ACC112 (cell line): ENCODE data around the gene FBXW11.

Experiments used
- H2AFZ ChIP-seq: fragments of 200-600 bp; sonication (generic); one replicate; pipeline ENCODE4 v1.6.0; 2017; ENCODE audit warnings: antibody characterized with exemption, low read length; ENCODE audit not compliant: unreplicated experiment
- H3K27ac ChIP-seq: fragments of 200-600 bp; sonication (generic); 2 replicates; pipeline ENCODE4 v1.5.1; 2014; ENCODE audit warnings: low read depth, mild to moderate bottlenecking, antibody characterized with exemption, low read length, moderate library complexity
- H3K27me3 ChIP-seq: fragments of 200-600 bp; sonication (generic); 2 replicates; pipeline ENCODE4 v1.6.1; 2014; ENCODE audit warnings: mild to moderate bottlenecking, antibody characterized with exemption, low read length, moderate library complexity, mixed read lengths; ENCODE audit not compliant: insufficient read depth
- H3K36me3 ChIP-seq: fragments of 200-600 bp; sonication (generic); 2 replicates; pipeline ENCODE4 v1.6.1; 2016; ENCODE audit warnings: mild to moderate bottlenecking, antibody characterized with exemption, low read length, moderate library complexity, mixed read lengths; ENCODE audit not compliant: insufficient read depth
- H3K4me1 ChIP-seq: fragments of 200-600 bp; sonication (generic); one replicate; pipeline ENCODE4 v1.6.1; 2016; ENCODE audit warnings: low read length, mixed read lengths; ENCODE audit not compliant: insufficient read depth, unreplicated experiment, control insufficient read depth
- H3K4me3 ChIP-seq: fragments of 200-600 bp; sonication (generic); 2 replicates; pipeline ENCODE4 v1.5.1; 2014; ENCODE audit warnings: mild to moderate bottlenecking, low read depth, low read length
- H3K79me2 ChIP-seq: fragments of 200-600 bp; sonication (generic); one replicate; pipeline ENCODE4 v1.6.0; 2016; ENCODE audit warnings: low read length; ENCODE audit not compliant: control insufficient read depth, unreplicated experiment, insufficient read depth

FBXW11 gene

DNA sequence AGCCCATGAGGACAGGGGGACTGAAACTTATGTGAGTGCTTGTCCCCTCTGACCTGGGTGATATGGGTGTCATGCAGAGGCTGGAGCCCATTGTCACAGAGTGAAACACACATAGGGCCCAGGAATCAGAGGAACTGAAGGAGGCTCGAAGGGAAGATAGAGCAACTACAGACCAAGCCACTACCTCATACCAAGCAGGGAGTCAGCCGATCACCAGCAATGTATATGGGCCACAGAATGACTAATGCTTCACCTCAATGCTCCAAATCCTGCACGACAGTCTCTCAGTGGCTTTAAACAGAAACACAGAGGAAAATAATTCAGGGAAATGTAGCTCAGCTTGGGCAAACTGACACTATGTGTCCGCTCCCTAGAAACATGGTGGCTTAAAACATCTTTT, 8.9 kb upstream of the FBXW11 start:
- Histone ChIP-seq H2AFZ (no peak overlapping the region), H3K79me2 (no peaks in the 10 kb centered on the region), H3K27ac (no peak overlapping the region), H3K4me3 (no peak overlapping the region), H3K4me1 (no peaks in the 10 kb centered on the region), H3K27me3 (no peaks in the 10 kb centered on the region), H3K36me3 (no peaks in the 10 kb centered on the region)

DNA sequence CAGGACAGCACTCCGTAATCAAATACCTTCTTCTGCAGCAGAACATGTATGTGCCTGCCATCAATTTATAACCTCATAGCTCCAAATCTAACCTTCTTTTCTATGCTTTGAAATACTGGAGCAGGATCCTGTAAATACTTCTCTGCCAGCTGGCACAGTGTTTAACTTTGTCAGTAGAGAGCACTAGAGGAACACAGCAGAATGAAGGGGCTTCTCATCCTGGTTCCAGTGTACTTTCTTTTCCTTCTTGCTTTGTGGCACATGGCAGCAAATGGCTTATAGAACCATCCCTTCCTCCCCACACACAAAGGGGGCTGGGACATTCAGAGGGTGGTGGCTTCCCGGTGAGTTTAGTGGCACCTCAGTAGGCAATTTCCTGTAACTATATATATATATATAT, 3.8 kb upstream of the FBXW11 start:
- Histone ChIP-seq H3K79me2 (peaks cover 14% of the 10 kb centered on the region), H3K4me3 (no peak overlapping the region), H3K4me1 (peaks cover 22% of the 10 kb centered on the region), H3K27me3 (no peaks in the 10 kb centered on the region), H2AFZ (no peak overlapping the region), H3K36me3 (no peaks in the 10 kb centered on the region), H3K27ac (no peak overlapping the region)

DNA sequence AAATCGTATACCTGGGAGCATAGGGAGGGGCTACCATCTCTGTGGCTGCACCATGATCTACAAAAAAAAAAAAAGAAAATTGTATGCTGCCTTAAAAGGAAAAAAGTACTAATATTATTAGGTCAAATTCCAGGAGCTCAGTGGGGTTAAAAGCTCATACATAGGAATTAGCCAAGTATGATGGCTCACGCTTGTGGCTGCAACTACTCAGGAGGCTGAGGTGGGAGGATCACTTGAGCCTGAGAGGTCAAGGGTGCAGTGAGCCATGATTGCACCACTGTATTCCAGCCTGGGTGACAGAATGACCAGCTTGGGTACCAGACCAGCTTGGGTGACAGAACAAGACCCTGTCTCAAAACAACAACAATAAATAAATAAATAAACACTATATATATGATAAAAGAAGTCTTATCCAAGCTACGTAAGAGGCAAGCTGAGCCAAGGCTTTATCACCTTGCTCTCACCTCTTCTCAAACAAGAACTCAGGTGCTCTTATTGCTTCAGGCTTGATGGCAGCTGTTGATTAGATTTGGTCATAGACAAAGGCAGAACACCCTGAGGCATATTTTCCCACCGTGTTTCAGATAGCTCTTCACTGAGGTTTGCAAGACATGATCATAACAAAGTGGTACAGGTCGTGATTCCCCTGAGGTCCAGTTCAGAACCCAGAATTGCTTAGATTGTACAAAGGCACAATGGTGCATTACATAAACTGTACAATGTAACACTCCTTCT, 3.3 kb upstream of the FBXW11 start:
- peaks cover 24% of the 10 kb centered on the region for H3K4me1 ChIP-seq
- H3K79me2 ChIP-seq: peaks cover 19% of the 10 kb centered on the region
- no peaks in the 10 kb centered on the region for H3K27me3 ChIP-seq
- no peak overlapping the region for H3K4me3 ChIP-seq
- H3K36me3 ChIP-seq: no peaks in the 10 kb centered on the region
- no peak overlapping the region for H2AFZ ChIP-seq
- peak overlapping the region; percentile 86; the same call in 1 of the 2 replicates for H3K27ac ChIP-seq

DNA sequence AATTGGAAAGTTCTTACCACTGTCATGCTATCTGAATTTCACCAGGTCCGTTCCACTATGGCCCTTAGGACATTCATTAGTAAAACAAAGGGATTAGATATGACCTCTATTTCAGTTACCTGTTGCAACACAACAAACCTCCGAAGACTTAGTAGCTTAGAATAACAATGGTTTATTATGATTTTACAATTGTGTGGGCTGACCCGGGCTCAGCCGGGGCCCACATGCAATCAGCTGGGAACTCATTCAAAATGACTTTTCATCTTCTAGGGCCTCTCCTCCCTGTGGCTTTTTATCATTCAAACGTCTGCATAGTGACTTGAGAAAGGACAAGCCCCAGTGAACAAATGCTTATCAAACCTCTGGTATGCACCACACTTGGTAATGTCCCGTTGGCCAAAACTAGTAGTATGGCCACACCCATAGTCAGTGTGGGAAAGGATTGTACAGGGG, 2.3 kb upstream of the FBXW11 start:
- Histone ChIP-seq H3K27me3 (no peaks in the 10 kb centered on the region), H3K79me2 (peaks cover 28% of the 10 kb centered on the region), H3K36me3 (no peaks in the 10 kb centered on the region), H2AFZ (no peak overlapping the region), H3K27ac (peak overlapping the region; percentile 86), H3K4me1 (peaks cover 33% of the 10 kb centered on the region), H3K4me3 (peak overlapping the region; percentile 47)

DNA sequence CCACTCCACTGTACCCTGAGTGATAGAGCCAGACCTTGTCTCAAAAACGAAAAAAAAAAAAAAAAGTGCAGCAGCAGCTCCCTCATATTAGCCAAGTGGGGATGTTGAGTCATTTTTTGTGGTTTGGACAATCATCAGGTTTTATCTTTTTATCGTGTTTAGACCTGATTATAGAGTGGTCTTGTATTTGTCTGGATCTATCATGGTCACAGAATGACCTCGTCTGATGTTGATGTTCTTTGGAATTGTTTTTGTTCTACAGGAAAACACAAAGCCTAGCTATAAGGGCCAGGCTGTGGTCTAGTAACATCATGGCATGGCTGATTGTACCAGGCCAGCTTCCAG, 1.6 kb upstream of the FBXW11 start:
- H3K36me3 ChIP-seq: no peaks in the 10 kb centered on the region
- H3K4me1 ChIP-seq: peaks cover 40% of the 10 kb centered on the region
- H3K27me3 ChIP-seq: no peaks in the 10 kb centered on the region
- H3K79me2 ChIP-seq: peaks cover 34% of the 10 kb centered on the region
- H3K27ac ChIP-seq: peak overlapping the region; percentile 86
- H2AFZ ChIP-seq: no peak overlapping the region
- peak overlapping the region; percentile 90 for H3K4me3 ChIP-seq

DNA sequence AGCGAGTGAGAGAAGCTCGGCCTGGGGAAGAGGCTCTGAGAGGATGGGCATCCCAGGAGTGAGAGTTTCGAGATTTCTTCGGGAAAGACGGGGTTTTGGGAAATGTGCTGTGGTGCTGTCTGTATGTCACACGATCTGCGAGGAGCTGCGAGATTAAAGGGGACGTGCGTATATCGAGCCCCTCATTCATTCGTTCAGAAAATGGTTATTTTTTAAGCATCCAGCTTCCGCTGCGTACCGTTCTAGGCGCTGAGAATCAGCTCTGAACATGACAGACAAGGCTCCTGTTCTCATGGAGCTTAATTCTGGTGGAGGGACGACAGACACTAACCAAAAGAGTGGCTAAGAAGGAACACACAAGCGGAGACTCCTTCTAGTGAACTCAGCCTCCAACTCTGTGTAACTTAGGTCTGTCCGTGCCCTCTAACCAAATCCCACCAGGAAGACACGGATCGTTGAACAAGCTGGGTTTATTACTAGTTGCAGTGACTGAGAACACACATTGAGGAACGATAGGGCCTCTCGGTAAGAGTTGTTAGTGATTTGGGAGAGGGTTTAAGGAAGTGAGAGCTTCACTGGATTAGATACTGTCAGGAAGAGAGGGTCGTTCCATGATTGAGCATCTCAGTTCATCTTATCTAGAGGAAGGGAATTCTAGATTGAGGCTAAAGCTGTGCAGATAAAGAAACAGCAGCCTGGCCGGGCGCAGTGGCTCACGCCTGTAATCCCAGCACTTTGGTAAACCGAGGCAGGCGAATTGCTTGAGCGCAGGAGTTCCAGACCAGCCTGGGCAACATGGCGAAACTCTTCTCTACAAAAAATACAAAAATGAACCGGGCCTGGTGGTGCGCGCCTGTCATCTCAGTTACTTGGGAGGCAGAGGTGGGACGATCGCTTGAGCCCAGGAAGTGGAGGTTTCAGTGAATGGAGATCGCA, 1.0 kb upstream of the FBXW11 start:
- H3K27ac ChIP-seq: peak overlapping the region; percentile 82
- no peaks in the 10 kb centered on the region for H3K27me3 ChIP-seq
- no peaks in the 10 kb centered on the region for H3K36me3 ChIP-seq
- H3K4me3 ChIP-seq: peak overlapping the region; percentile 90
- peaks cover 40% of the 10 kb centered on the region for H3K79me2 ChIP-seq
- H3K4me1 ChIP-seq: peaks cover 45% of the 10 kb centered on the region
- peak overlapping the region; percentile 82 for H2AFZ ChIP-seq

DNA sequence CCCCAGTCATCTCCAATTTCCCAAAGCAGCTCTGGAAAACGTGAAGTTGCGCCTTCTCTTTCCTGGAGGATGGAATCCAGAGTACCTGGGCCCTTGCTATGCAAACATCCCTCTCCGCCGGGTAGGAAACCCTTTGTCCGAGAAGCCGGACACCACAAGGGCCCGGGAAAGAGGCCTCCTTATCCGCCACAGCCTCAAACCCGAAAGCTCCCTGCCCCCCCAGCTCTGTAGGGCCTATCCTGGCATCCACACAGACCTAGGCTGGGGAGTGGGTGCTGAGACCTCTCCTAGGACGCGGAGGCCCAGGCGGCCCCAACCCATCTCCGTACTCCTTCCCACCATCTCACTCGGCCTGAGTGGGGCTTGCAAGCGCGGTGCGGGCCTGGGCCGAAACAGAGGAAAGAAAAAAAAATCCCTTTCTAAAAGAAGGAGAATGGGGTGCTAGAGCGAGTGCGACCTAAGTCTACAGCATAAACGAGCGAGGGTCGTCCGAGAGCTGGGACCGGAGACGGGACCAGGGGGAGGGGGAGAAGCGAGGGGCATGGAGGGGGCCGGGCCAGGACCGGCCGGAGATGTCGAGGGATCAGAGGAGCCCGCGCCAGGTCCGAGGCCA, 624 bp downstream of the FBXW11 start:
- no peaks in the 10 kb centered on the region for H3K27me3 ChIP-seq
- H3K27ac ChIP-seq: peak overlapping the region; percentile 82
- H3K79me2 ChIP-seq: peaks cover 57% of the 10 kb centered on the region
- peaks cover 45% of the 10 kb centered on the region for H3K4me1 ChIP-seq
- peak overlapping the region; percentile 58 for H2AFZ ChIP-seq
- no peaks in the 10 kb centered on the region for H3K36me3 ChIP-seq
- H3K4me3 ChIP-seq: peak overlapping the region; percentile 90

DNA sequence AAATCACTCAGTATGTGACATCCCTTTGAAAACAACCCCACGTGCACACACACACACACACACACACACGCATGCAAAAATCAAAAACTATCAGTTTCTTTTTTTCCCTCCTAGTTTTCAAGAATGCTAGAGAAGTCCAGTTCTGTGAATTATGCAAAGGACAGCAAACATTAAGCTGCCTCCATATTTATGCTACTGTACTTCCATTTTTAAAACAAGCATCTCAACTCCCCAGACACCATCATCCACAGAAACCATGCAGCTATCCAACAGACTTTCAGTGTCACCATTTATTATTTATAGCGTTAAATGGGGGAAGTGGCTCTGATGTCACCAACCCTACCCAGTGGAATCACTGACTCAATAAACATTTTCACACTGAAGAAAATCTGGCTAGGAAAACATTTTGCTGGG, 1.6 kb downstream of the FBXW11 start:
- Histone ChIP-seq H3K36me3 (no peaks in the 10 kb centered on the region), H3K79me2 (peaks cover 67% of the 10 kb centered on the region), H3K27me3 (no peaks in the 10 kb centered on the region), H3K4me1 (peaks cover 49% of the 10 kb centered on the region), H3K4me3 (peak overlapping the region; percentile 90), H3K27ac (peak overlapping the region; percentile 82), H2AFZ (no peak overlapping the region)

DNA sequence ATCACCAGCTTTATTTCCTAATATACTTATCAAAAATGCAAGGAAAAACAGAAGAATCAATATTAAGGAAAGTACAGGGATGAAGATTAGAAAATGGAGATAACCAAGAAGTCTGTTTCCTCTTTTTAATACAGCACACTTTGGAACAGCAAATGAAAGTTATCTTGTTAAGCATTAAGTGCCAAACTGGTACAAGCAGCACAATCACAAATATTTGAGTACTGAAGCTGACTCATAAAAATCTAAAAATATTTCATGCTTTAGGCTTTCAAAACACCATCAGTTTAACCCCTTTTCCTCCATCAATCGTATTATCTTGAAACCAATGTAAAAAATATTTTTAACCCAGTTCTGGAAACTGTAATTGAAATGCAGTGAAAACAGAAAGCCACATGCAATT, 2.7 kb downstream of the FBXW11 start:
- peak overlapping the region; percentile 90 for H3K4me3 ChIP-seq
- H3K79me2 ChIP-seq: peaks cover 77% of the 10 kb centered on the region
- no peak overlapping the region for H2AFZ ChIP-seq
- H3K27me3 ChIP-seq: no peaks in the 10 kb centered on the region
- H3K27ac ChIP-seq: peak overlapping the region; percentile 26
- H3K4me1 ChIP-seq: peaks cover 45% of the 10 kb centered on the region
- no peaks in the 10 kb centered on the region for H3K36me3 ChIP-seq

DNA sequence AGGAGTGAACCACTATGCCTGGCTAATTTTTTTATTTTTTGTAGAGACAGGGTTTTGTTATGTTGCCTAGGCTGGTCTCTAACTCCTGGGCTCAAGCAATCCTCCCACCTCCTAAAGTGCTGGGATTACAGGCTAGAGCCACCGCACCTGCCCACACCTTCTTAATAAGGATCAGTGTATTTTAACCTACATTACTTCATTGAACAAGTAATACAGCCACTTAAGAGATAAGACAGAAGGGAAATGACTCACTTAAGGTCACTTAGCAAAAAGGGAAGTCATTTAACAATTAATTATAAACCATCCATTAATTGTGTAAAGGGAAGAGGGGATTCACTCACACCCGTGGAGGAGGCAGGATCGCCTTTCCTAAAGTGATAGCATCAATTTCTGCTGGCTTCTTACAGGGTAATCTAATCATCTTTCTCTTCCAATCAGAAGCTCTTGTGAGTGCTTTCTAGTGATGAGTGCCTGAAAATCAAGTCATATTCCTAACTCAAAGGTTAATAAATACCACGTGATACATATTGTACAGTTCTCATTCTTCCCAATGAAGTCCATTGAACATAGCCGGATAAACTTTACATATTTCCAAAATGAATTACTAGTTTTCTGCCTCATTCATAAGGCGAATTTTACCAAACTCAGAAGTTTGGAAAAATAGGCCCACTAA, 3.5 kb downstream of the FBXW11 start:
- no peaks in the 10 kb centered on the region for H3K36me3 ChIP-seq
- H3K79me2 ChIP-seq: peaks cover 84% of the 10 kb centered on the region
- H2AFZ ChIP-seq: no peak overlapping the region
- H3K4me1 ChIP-seq: peaks cover 37% of the 10 kb centered on the region
- no peaks in the 10 kb centered on the region for H3K27me3 ChIP-seq
- H3K4me3 ChIP-seq: peak overlapping the region; percentile 90
- H3K27ac ChIP-seq: no peak overlapping the region
